Stimulated activated CD8-positive, alpha-beta memory T cell treated with anti-CD3 and anti-CD28 coated beads, Interleukin-12 subunit alpha, Interleukin-12 subunit beta, amount 100 ng/mL, for 1 hour (primary cell): Measurements from ENCODE around the gene ZC3H12C.

Experiments used
- DNase-seq: peaks from one replicate; pipeline ENCODE4 v3.0.0-alpha.2; 2020; ENCODE audit warnings: low read depth

Gene ZC3H12C

DNA sequence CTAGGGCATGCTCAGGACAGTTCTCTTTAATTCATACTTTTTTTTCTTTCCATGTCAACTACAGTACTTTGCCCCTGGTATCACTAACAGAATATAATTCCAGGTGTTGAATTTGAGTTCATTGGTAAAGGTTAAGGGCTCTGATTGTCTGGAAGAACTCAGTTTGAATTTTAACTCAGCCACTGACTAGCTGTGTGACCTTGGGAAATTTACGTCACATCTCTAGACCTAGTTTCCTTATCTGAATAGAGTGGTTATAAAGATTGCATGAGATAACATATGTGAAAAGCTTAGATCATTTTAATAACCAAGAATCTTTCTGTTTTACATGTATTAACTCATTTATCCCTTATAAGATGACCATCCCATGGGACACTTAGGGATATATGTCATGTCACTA, 15.8 kb upstream of the ZC3H12C start:
- no peak for DNase-seq

DNA sequence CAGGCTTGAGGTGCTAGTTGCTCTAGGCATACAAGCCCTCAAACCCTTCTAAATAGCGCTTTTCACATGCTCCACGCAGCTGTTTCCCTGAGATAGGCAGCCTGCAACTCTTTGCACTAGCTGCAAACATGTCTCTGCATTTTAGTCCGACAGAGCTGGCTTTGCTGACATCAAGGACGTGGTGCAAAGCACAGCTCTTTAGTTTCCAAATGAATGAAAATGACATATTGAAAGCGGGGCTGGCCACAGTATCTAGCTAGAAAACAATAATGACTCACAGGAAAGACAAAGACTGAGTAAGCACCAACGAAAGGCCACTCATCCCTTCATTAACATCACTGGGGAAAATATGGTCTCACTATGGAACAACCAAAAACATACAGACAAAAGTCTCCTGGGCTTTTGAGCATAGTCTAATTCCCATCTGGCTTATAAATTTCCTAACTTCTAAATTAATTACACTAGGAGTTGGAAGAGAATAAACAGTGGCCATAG, 15.3 kb upstream of the ZC3H12C start:
- no peak for DNase-seq

DNA sequence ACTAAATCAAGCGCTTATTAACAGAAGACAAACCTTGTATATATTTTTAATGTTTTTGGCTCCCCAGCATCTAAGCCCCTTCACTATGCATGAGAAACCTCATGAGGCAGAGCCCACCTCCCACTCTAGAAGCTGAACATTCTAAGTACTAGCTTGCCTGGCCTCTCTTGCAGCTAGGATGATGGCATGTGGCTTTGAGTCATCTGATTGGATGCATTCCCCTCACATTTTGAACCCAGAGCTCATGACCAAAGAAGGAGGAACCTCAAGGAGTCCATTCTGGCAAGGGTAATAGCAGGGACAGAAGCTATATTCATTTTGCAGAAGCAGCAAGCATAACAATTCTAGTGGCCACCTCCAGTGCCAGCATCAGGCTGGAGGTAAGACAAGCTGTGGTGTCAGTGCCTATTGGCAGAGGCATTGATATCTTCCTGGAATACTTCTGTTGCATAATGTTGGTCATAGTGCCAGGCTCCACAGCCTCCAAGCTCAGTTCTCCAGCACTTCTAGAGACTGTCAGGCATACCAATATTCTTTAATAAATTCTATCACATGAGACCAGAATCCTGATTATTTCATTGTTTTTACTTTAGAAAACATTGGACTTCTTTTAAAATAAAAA, 14.2 kb upstream of the ZC3H12C start:
- no peak for DNase-seq

DNA sequence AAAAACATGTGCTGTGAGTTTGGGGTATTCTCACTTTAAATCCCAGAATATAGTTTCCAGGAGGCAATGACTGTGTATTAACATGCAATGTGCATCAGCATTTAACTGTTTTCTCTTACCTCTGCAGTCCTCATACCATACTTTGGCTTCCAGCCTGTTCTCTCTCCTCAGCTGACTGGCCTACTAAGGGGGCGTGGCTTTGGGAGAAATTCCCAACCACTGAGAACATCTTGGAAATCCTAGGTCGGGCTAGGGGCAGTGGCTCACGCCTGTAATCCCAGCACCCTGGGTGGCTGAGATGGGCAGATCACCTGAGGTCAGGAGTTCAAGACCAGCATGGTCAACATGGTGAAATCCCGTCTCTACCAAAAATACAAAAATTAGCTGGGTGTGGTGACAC, 13.5 kb upstream of the ZC3H12C start:
- DNase-seq, result no peak

DNA sequence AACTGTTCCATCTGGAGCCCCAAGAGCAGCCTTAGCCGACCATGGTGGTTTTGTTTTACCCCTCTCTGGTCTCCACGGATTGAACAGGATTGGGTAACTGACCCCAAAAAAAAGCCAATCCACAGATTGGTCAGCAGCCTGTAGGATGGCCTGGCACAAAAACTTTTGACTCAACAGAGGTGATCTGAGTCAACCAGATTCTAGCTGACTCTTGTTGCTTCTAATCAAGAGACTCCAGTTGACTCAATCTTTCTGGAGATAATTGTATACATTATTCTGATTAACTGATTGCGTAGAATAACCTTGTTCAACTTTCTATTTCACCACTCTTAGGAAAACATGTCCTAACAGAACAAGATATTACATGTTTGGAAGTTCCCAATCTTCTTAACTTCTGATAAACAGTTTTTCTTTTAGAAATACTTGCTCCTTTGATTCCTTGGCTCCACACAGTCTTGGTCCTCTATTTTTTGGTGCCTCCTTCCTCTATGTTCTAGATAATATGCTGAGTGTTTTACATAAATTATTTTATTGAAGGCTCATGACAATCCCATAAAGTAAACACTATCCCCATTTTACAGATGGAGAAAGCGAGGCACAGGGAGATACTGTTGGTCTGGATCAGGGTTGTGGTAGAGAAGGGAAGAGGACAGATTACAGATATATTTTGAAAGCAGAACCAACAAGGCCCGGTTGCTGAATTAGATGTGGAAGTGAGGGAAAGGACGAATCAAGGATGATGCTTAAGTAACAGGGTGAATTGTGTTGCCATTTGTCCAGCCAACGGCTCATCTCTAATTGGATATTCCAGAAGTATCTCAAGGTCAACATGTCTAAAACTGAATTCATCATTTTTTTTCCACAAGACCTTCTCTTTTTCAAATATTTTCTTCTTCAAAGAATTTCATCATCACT, 11.5 kb upstream of the ZC3H12C start:
- no peak for DNase-seq

DNA sequence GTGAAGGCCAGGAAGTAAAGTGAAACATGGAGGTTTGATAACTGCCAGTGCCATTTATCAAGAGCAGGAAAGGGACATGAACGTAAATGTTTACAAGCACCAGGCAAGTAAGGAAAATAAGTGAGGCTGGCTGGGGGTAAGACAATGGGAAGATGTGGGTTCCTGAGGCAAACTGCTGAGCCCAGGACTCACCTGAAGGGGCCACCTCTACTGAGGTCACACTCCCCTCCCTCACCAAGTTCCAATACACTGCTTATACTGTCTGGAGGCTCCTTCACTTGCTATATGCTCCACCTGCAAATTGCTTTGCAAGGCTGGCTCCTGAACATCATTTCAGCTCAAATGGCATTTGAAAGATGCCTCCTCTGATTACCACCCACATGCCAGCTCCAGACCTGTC, 10.3 kb upstream of the ZC3H12C start:
- no peak for DNase-seq

DNA sequence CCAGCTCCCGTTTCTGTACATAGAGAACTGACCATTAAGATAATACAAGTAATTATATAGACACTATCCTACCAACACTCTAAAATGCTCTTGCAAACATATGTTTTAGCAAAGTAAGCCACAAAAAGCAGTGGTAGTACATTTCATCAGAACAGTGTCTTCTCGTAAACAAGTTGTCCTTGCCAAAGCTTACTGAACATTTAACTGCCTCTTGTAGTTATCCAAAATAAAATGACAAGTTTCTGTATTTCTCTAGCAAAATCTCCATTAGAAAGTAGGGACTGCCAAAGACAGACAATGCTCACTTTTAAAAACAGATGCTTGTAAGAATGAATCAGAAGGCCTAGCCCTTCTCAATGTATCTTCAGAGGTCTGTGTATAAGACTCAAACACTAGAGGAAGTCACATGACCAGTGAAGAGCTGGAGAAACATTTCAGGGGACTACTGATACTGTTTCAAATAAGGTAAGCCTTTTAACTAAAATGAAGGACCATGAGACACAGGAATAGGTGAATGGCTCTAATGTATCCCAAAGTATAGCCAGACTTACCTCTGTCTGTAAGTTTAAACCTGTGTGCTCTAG, 7.8 kb upstream of the ZC3H12C start:
- DNase-seq, result no peak

DNA sequence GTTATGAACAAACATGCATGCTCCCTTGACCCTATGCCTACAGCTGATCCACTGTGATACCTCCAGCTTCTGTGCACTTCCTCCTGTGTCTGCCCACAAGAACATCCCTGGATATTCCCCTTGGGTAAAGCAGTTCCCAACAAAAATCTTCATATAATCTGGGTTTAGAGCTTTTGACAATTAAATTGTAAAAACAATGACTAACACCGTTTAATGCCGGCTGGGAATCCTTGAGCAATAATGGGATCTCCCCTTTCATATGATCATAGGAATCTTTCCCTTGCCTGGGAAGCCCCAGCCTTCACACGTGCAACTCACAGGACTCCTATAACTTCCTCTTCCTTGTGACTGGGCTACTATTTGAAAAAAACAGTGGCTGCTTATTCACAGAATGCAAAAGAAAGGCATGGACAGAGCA, 6.3 kb upstream of the ZC3H12C start:
- DNase-seq, result no peak

DNA sequence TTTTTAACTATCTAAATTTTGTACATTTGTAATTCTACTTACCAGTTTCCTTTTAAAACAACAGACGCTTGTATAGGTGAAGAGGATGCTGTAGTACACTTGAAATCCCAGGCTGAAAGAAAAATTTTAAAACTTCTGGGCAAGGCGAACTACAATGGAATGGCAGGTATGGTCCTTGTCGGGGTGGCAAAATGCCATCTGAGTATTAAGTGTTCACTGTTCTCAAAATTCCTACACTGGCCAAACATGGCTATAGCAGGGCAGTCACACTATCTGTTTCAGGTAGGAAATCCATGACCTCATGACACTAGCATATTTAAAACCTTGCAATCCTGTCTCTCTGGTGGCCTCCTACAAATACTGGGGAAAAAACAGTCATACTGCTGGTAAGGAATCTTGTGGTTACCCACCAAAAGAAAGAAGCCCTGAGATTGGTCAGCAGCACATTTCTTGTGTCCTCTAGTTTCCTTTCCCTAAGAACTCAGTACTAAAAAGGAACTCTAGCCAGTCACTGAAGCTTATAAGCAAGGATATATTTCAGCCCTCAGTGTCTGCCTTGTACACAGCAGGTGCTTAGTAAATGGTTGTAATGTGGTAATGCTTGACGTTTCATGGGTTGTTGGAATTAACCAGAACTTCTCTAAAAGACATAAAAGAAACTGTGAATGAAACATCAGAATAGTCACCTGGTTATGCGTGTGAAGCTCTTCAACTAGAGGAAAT, 5.2 kb upstream of the ZC3H12C start:
- no peak for DNase-seq

DNA sequence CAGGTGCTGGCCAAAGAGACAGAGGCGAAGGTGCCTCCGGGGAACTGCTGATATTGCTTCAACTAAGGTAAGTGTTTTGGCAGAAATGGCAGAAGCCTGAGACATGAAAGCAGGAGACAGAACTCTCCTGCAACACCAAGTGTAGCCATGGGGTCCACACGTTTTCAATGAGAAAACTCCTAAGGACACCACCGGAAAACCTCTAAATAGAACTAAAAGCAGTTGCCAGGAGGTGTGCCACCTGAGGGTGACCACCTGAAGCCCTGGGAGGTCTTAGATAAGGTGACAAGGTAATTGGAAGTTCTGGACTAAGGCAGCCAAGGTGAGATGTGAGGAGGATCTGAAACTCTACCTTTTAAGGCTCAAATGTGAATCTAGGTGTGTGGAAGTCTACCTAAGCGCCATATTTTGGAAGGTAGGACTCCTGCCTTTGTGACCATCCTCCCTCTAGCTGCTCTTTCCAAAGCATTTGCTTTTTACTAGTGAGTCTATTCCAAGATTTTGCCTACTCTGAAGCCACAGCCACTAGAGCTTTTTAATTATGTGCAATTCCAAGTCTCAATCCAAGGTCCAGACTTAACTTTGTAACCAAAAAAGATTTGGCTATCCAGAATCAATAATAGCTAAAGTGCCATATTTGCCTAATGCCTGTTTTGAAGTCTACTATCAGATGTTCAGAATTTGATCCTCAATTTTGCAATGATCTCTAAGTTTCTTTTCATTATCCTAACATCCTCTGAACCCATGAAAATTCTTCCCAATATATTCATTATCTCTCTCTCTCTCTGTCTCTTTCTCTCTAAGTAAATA, 4.5 kb upstream of the ZC3H12C start:
- no peak for DNase-seq

DNA sequence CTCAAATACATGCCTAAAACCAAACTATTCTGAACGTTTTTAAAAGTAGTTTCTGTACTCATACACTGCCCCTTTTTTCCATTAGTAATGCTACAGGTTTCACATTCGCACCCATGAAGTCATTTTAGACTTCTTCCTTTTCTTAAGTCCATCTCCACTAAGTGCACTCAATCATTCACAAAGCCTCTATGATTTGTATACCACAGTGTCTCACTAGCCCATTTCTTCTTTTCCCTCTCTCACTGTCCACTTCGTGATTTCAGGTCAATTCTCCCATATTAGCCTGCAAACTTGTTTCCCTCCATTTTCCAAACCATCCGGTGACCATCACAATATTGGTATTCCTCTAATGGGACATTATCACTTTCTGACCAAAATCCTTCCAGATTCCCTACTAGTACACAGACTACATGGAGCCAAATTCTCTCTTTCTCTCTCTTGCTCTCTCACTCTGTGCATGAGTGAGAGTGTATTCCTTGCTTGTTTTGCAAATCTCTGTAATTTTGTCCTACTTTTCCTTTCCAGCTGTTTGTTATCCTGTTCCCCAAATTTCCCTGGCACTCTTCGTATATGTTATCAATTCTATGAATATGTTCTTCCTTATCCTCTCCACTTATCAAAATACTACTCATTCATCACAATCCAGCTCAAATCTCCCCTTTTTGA, 3.4 kb upstream of the ZC3H12C start:
- DNase-seq, result no peak

DNA sequence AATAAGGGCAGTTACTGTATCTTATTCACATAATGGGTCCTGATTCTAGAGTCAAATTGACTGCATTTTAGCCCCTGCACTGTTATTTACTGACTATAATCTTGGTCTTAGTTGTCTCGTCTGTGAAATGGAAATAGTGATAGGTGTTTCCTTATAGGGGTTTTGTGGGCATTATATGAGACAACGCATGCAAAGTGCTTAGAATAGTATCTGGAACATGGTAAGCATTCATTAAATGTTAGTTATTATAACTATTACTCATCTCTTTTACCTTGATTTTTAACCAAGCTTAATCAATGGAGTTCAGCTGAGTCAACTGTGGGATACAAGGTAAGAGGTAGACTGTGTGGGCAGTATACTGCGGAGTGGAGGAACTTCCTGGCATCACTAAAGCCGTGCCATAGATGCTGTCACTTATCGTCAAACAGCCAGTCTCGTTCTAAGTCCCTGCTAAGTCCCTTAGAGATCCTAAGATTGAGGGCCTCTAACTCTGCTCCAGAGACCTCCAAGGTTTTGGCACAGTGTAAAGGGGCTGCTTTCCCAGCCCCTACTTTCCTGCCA, 2.6 kb upstream of the ZC3H12C start:
- DNase-seq, result no peak

DNA sequence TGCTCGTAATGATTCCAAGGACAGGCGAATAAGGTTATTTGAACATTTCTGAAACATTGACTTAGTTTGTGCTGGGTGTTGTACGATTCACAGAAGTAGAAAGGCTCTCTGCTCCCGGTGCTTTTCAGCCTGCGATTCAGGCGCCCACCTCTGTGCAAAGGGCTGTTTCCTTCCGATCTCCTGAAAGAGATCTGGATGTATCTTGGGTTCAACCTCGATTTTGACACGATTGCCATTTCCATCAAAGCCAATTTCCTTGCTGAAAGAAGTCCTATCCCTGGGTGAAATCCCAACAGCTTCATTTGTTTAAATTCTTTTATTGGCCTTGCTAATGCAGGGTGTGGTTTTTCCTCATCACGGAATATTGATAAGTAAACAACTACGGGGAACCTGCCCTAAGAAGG, 1.1 kb upstream of the ZC3H12C start:
- DNase-seq, result no peak

DNA sequence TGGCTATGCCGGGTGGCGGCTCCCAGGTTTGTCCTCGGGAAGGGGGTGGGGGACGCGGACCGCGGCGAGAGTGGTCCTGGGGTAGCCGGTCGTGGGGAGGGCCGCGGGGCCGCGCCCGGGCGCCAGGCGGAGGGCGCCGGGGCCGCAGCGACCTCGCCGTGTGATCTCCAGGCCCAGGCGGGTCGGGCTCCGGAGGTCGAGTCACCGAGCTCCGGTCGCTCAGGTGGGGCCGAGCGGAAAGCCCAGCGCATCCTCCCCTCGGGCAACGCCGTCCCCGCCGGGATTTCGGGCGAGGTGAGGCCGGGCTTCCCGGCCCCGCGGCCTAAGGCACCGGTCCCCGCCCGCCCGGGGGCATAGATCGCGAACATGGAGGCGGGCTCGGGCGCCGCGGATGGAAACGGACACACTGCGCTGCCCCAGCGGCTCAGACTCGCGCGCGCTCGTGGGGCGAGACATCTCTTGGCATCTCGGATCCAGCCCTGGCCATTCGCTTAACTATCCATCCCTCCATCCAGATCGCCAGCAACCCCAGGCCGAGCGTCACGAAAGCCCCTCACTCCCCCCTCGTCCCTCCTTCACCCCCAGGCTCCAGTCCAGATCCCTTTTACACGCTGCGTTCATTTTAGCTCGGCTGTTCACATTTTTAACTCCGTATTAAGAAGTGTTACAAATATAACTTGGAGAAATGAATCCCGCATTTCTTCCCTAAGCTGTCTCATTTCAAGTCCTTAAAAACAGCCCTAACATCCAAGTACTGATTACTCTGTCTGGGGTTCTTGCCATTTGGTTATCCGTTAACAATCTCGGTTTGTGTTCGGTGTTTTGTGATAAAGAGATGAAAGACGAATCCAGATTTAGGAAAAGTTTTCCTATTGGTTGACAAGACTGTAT, 460 bp downstream of the ZC3H12C start:
- DNase-seq, result no peak

DNA sequence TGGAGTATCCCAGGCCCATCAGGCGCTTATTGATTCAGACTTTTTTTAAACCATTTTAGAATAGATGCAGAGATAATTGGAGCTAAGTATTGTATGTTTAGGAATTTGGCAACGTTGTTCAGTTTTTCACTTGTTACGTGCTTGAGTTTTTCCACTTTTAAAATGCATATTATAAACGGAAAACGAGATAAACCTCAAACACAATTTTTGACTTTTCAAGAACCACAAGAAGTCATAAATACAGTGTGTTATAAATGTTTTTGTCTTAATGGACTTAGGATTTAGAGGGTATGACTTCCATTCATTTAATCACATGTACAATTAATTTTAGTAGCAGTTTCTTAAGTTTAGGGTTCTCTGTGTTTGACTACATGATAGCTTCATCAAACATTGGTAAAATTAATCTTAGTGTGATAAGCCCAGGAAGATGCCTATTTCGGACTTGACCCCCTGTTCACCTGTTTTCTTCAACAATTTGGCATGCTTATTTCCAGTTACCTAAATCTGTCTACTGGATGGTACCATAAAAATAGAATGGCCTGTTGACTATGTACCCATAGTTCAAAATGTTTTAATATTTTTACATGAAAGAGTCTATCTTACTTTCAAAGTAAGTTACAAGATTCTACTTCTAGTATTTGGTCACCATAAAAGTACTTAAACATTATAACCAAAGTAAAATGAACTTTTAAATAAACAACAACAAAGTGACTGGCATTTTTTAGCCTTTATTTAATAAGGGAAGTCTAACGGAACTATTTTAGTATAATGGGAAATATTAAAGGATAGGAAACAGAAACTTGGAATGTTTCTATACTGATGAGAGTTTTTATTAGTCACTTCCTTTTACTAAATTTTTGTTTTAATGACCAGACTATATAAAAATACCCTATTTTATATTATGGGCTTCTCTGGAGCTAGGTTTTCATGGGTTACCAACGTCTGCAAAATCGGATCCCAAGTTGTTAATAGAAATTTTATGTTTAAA, 1.4 kb downstream of the ZC3H12C start:
- DNase-seq, result no peak

DNA sequence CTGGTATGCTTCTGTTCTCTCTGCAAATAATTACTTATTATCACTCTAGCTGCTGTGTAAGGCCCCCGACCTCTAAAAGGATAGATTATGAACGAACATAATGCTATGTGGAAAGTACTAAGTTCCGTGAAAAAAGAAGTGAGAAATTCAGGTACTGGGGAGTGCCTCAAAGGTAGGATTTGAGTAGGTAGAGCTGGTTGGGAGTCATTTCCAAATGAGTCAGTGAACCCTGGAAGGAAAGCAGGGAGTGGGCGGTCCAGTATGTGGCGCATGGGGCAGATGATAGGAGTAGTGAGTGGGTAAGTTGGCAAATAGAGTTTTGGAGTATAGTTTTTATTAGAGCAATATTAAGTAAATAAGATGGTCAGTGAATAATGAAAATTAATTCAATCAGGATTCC, 2.4 kb downstream of the ZC3H12C start:
- no peak for DNase-seq

DNA sequence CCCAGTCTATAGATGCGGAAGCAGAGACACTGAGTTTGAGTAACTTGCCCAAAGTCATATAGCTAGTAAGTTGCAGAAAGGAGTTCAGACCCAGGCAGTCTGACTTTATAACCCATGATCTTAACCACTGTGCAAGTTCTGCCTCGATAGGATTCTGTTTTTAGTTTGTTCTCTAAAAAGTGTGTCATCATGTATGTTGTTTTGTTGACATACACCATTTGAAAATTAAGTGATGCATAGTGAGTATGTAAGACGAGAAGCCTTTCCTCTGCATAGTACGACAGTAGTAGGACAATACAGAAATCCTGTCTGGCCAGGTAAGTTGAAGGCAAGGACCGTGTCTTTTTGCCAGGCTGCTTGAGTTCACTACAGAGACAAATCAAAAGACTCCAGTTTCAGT, 3.3 kb downstream of the ZC3H12C start:
- no peak for DNase-seq

DNA sequence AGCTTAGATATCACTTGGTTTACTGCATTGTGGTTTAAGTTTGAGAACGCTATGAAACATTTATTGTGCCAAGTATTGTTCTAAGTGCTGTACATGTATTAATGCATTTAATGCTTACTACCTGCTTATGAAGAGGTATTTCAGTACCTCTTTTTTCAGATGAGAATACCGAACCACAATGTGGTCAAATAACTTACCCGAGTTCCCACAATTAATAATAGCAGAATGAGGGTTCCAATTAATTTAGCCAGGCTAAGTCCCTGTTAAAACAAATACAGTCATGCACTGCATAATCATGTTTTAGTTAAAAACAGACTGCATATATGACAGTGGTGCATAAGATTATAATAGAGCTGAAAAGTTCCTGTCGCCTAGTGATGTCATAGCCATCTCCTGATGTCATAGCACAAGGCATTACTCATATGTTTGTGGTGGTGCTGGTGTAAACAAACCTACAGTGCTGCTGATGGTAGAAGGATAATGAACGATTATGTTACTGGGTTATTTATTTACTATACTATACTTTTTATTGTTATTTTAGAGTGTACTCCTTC, 4.3 kb downstream of the ZC3H12C start:
- no peak for DNase-seq
